ENCODE results near the gene GRK5. TPM values are rescaled to one million over a fixed set of nuclear protein-coding genes. Genes with fewer than 3 reads are reported as not detected.

The GRK5 gene
- total RNA-seq, 1 donor from 2014 or later = 25.3 TPM

DNA sequence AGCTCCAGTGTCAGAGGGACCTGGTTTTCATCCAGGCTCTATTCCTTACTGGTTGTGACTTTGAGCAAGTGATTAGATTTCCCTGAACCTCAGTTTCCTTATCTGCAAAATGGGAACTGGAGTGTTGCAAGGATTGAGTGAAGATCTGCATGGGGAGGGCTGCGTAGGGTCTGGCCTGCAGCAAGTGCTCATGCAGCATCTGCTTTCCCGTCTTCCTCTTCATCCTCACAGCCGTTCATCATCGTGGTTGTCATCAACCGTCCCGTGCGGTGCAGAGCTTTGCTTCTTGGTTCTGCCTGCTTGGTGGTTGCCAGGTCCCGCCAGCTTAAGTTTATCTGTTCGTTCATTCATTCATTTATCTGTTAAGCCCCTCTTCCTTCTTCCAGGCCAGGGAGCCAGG, 135.0 kb downstream of the GRK5 start:
- Mint-ChIP-seq H3K4me1 (ENCODE audit: low read depth) (peaks cover 36% of the 10 kb centered on the region), H3K9me3 (no peaks in the 10 kb centered on the region), H3K27me3 (ENCODE audit: insufficient read depth) (no peaks in the 10 kb centered on the region), H3K4me3 (no peak overlapping the region), H3K36me3 (ENCODE audit: low read depth) (peaks cover 15% of the 10 kb centered on the region), H3K27ac (no peak overlapping the region)
- intact Hi-C loops (cut with micrococcal nuclease) = no loop called here
- no peak for DNase-seq (ENCODE audit: low spot score)

DNA sequence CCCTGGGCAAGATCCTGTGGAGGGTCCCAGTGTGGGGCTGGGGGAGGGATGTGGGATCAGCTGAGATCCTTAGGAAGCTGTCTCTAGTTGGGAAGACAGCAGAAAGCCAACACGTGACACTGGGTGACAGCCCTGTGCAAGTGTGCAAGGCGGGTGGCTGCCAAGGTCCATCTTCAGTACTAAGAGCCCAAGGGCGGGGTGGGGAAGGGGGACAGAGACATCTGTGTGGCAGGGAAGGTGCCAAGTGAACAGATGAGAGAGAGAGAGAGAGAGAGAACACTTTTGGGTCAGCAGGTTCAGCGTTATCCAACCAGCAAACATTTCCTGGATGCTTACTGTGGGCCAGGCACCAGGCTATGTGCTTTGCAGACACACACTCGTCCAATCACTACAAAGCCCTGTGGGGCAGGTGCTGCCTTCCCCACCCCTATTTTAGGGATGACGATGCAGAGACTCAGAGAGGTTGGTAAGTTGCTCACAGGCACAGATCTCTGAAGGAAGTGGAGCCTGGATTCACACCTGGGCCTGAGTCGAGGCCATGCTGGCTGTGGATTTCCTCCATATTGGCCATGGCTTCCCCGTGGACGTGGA, 135.7 kb downstream of the GRK5 start:
- Mint-ChIP-seq H3K36me3 (ENCODE audit: low read depth) (peaks cover 17% of the 10 kb centered on the region), H3K27ac (peak overlapping the region; percentile 18), H3K9me3 (no peaks in the 10 kb centered on the region), H3K27me3 (ENCODE audit: insufficient read depth) (no peaks in the 10 kb centered on the region), H3K4me1 (ENCODE audit: low read depth) (peaks cover 36% of the 10 kb centered on the region), H3K4me3 (no peak overlapping the region)
- intact Hi-C loops (cut with micrococcal nuclease) = no loop called here
- DNase-seq (ENCODE audit: low spot score) = no peak

DNA sequence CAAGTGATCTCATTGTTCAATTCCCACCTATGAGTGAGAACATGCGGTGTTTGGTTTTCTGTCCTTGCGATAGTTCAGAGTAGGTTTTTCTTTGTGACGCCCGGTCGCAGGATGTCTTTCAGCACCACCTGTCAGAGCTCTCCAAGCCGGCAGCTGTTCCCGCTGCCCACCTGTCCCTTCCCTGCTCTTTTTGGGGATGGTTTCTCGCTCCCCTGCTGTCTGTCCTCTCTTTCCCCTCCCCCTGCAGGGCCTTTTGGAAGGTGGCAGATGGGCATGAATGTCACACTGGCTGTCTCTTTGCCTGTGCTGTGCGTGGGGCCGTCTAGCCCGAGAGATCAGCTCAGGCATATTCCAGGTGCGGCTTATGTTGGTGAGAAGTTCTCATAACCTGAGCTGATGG, 137.0 kb downstream of the GRK5 start:
- peaks cover 36% of the 10 kb centered on the region for H3K4me1 Mint-ChIP-seq (ENCODE audit: low read depth)
- no peaks in the 10 kb centered on the region for H3K27me3 Mint-ChIP-seq (ENCODE audit: insufficient read depth)
- intact Hi-C loops (cut with micrococcal nuclease) = no loop called here
- H3K4me3 Mint-ChIP-seq = no peak overlapping the region
- no peak overlapping the region for H3K27ac Mint-ChIP-seq
- no peak for DNase-seq (ENCODE audit: low spot score)
- H3K9me3 Mint-ChIP-seq = no peaks in the 10 kb centered on the region
- peaks cover 23% of the 10 kb centered on the region for H3K36me3 Mint-ChIP-seq (ENCODE audit: low read depth)

DNA sequence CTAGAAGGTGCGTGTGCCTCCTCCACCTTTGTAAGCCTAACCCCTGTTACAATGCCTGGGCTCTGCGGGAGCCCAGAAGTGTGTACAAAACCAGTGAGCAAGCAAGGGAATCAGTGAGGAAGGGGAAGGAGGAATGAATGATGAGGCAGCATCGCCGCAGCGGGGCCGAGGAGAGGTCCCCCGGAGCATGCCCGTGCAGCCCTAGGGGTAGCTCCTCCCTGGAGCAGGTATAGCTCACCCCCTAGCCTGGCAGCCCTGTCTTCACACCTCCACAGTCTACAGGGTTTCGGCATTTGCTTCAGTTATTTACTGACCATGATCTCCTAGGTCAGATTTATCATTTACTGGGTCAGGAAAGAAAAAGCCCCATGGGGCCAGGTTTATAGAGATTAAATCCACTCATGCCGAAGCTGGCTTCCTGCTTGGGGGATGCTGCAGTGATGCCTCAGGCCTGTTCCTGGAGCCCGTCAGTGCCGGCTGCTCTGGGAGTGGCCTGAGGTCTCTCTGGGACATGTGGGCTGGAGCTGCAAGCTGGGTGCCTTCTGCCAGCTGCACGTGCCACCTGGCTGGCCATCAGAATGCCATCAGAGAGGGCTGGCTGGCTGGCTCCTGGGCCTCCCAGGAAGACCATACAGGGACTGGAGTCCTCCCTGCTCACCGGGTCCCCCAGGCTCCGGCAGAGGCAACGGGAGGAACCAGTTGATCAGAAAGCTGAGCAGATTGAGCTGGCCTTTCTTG, 138.9 kb downstream of the GRK5 start:
- intact Hi-C loops (cut with micrococcal nuclease) = no loop called here
- no peak overlapping the region for H3K27ac Mint-ChIP-seq
- H3K27me3 Mint-ChIP-seq (ENCODE audit: insufficient read depth) = no peaks in the 10 kb centered on the region
- H3K4me3 Mint-ChIP-seq = no peak overlapping the region
- no peak for DNase-seq (ENCODE audit: low spot score)
- H3K4me1 Mint-ChIP-seq (ENCODE audit: low read depth) = peaks cover 27% of the 10 kb centered on the region
- H3K36me3 Mint-ChIP-seq (ENCODE audit: low read depth) = peaks cover 32% of the 10 kb centered on the region
- H3K9me3 Mint-ChIP-seq = peaks cover 8% of the 10 kb centered on the region

DNA sequence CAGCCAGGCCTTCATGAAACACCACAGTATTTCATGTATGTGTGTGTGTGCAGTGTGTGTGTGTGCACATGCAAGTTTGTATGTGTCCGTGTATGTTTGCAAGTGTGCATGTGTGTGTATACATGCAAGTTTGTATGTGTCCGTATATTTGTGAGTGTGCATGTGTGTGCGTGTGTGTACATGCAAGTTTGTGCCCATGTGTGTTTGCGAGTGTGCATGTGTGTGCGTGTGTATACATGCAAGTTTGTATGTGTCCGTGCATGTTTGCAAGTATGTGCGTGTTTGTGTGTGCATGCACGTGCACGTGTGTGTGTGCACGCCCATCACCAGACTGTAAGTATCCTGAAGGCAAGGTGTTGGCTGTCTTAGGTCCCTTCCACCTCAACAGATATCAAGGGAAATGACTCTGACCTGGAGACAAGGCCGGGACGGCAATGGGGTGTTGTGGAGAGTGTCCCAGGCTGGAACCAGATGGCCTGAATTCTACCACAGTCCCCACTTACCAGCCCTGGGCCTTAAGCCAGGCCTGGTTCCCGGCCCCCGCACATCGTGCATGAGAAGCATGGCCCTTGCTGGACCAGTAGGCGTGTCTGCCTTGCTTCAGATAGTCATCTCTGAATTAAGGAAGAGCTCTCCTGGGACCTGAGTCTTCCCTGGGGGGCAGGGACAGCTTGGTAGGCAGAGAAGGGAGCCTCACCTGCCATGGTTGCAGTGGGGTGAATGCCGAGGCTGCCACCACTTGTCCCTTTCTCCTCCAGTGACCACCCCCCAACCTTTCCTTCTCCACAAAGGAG, 140.0 kb downstream of the GRK5 start:
- Mint-ChIP-seq H3K4me3 (no peak overlapping the region), H3K4me1 (ENCODE audit: low read depth) (peaks cover 16% of the 10 kb centered on the region)

DNA sequence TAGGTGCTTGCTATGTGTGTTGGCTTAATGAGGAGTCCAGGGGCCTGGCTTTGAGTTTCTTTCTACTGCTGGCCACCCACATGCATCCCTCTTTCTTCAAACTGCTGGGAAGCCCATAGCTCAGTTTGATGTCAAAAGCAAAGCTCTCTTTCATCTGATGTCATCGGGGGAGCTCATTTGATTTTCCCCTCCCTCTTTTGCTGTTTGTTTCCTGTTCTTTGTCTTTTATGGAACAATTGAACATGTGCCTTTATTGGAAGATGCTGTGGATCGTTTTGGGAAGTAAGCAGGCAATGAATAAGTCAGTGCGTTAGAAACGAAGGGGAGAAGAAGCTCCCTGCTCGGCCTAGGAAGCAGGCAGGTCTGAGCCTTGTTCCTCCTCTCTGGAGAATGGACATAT, 140.7 kb downstream of the GRK5 start:
- no peak for DNase-seq (ENCODE audit: low spot score)
- Mint-ChIP-seq H3K36me3 (ENCODE audit: low read depth) (peaks cover 40% of the 10 kb centered on the region), H3K4me1 (ENCODE audit: low read depth) (peaks cover 11% of the 10 kb centered on the region), H3K9me3 (peaks cover 25% of the 10 kb centered on the region), H3K4me3 (no peak overlapping the region), H3K27me3 (ENCODE audit: insufficient read depth) (no peaks in the 10 kb centered on the region), H3K27ac (no peak overlapping the region)
- intact Hi-C loops (cut with micrococcal nuclease) = no loop called here

More for the DNA sequence above, 140.0 kb downstream of the GRK5 start:
- peaks cover 38% of the 10 kb centered on the region for H3K36me3 Mint-ChIP-seq (ENCODE audit: low read depth)
- H3K27ac Mint-ChIP-seq = no peak overlapping the region
- peaks cover 17% of the 10 kb centered on the region for H3K9me3 Mint-ChIP-seq
- no peak for DNase-seq (ENCODE audit: low spot score)
- intact Hi-C loops (cut with micrococcal nuclease) = no loop called here
- H3K27me3 Mint-ChIP-seq (ENCODE audit: insufficient read depth) = no peaks in the 10 kb centered on the region

DNA sequence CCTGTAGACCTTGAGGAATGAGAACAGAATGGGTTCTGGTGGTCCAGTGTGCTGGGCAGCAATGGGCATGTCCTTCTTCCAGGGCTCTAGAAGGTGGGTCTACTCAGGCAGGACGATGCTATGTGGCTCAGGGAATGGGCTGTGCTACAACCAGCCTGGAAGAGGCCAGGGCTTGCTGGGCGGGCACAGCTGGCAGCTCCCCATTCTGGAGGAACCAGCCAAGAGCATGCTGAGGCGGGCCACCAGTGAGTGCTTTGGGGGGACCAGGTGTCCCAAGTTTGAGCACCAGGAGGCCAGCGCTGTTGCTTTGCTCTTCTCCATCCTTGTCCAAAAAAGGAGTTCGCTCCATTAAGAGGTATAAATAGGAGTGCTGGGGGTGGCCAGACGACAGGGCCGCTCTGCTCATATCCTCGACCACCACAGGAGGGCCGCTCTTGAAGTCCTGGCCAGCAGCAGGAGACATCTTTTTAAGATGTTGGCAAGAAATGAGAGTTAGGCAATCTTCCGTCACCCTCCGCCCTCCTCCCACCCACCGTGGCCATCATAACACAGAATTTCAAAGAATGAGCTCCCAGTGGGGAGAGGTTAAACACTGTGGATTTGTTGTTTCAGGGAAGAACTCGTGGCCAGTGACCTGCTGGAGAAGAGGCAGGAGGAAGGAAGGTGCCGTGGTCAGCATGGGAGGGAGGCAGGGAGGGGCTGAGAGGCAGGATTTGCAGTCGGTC, 141.3 kb downstream of the GRK5 start:
- intact Hi-C loops (cut with micrococcal nuclease) = no loop called here
- no peak for DNase-seq (ENCODE audit: low spot score)
- Mint-ChIP-seq H3K27me3 (ENCODE audit: insufficient read depth) (no peaks in the 10 kb centered on the region), H3K4me3 (no peak overlapping the region), H3K9me3 (peaks cover 28% of the 10 kb centered on the region), H3K36me3 (ENCODE audit: low read depth) (peaks cover 42% of the 10 kb centered on the region), H3K4me1 (ENCODE audit: low read depth) (peaks cover 11% of the 10 kb centered on the region), H3K27ac (no peak overlapping the region)

DNA sequence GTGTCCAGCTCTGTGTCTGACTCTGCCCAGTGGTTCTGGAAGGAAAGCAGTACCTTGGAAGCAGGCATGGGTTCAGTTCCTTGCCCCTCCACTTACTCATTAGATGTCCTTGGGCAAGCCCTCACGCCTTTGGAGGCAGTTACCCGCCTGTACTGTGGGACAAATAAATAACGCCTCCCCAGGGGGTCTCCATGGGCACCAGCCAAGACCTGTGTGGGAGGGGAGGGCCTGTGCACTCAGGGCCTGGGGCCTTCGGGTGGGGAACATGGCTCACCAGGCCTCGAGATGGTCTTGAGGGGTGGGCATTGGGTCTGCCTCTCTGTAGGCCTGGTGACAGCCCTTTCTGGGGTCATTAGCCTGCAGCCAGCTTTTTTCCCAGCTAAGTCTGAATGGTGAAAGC, 142.0 kb downstream of the GRK5 start:
- Mint-ChIP-seq H3K4me1 (ENCODE audit: low read depth) (peaks cover 9% of the 10 kb centered on the region), H3K36me3 (ENCODE audit: low read depth) (peaks cover 42% of the 10 kb centered on the region), H3K27ac (no peak overlapping the region), H3K4me3 (no peak overlapping the region), H3K27me3 (ENCODE audit: insufficient read depth) (no peaks in the 10 kb centered on the region), H3K9me3 (peaks cover 28% of the 10 kb centered on the region)
- no peak for DNase-seq (ENCODE audit: low spot score)
- intact Hi-C loops (cut with micrococcal nuclease) = no loop called here

DNA sequence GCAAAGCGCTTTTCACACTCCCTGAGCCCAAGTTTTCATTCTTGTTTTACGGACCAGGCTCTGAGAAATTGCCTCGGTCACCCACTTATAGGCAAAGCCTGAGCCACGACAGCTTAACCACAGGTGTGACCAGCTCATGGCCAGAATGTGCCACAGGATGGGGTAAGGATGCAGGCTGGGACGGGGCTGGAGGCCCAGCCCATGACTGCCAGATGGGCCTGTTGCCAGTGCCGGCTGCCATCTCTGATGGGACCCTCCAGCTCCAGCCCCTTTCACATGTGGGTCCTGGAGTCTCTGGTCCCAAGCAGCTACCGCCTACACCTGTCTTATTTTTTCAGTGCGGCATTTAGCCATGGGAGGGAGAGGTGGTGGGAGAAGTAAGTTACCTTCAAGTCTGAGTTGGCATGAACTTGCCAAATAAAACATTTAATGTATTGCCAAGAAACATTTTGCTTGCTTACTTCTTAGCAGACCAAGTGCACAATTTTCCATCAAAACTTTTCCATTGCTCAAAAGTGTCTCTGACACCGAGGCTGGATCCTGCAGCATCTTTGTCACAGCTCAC, 142.6 kb downstream of the GRK5 start:
- intact Hi-C loops (cut with micrococcal nuclease) = no loop called here
- peaks cover 6% of the 10 kb centered on the region for H3K4me1 Mint-ChIP-seq (ENCODE audit: low read depth)
- H3K27me3 Mint-ChIP-seq (ENCODE audit: insufficient read depth) = no peaks in the 10 kb centered on the region
- H3K27ac Mint-ChIP-seq = no peak overlapping the region
- no peak for DNase-seq (ENCODE audit: low spot score)
- H3K4me3 Mint-ChIP-seq = no peak overlapping the region
- peaks cover 28% of the 10 kb centered on the region for H3K9me3 Mint-ChIP-seq
- H3K36me3 Mint-ChIP-seq (ENCODE audit: low read depth) = peaks cover 41% of the 10 kb centered on the region

DNA sequence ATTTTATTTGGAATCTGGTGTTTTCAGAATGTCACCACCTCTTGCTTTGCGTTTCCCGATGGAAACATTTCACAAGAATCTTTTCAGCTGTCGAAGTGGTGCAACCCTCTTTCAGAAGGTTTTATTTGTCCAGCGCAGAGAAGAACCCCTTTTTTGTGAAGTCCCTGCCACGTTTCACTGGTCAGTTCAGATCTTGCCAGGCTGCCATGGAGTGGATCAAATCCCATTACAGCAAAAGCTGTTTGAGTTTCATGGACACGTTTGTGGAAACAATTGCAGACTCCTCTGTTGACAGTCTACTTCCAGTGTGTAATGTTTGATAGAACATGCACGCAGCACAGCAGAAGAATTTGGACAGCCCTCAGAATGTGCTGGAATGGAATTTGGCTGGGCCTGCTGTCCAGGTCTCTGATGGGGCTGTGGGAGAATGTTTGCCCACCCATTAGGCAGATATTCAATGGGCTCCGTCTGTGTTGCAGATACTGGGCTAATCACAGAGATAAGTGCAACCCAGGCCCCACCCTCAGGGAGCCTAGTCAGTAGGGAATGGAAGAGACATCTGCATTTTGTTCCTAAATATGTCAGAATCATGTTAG, 143.2 kb downstream of the GRK5 start:
- peaks cover 41% of the 10 kb centered on the region for H3K36me3 Mint-ChIP-seq (ENCODE audit: low read depth)
- no peak for DNase-seq (ENCODE audit: low spot score)
- peaks cover 30% of the 10 kb centered on the region for H3K9me3 Mint-ChIP-seq
- H3K27ac Mint-ChIP-seq = no peak overlapping the region
- no peaks in the 10 kb centered on the region for H3K27me3 Mint-ChIP-seq (ENCODE audit: insufficient read depth)
- H3K4me1 Mint-ChIP-seq (ENCODE audit: low read depth) = peaks cover under 1% of the 10 kb centered on the region
- intact Hi-C loops (cut with micrococcal nuclease) = no loop called here
- no peak overlapping the region for H3K4me3 Mint-ChIP-seq

DNA sequence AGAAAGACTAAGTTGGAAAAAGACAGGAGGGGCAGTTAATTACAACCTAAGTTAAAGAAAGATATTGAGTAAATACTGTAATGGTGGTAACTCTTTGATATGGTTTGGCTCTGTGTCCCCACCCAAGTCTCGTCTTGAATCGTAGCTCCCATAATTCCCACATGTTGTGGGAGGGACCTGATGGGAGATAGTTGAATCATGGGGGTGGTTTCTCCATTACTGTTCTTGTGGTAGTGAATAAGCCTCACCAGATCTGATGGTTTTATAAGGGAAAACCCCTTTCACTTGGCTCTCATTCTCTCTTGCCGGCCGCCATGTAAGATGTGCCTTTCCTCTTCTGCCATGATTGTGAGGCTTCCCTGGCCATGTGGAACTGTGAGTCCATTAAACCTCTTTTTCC, 143.8 kb downstream of the GRK5 start:
- no peak overlapping the region for H3K4me3 Mint-ChIP-seq
- DNase-seq (ENCODE audit: low spot score) = no peak
- H3K27me3 Mint-ChIP-seq (ENCODE audit: insufficient read depth) = no peaks in the 10 kb centered on the region
- no peaks in the 10 kb centered on the region for H3K4me1 Mint-ChIP-seq (ENCODE audit: low read depth)
- H3K9me3 Mint-ChIP-seq = peaks cover 36% of the 10 kb centered on the region
- intact Hi-C loops (cut with micrococcal nuclease) = no loop called here
- H3K27ac Mint-ChIP-seq = no peak overlapping the region
- H3K36me3 Mint-ChIP-seq (ENCODE audit: low read depth) = peaks cover 45% of the 10 kb centered on the region

DNA sequence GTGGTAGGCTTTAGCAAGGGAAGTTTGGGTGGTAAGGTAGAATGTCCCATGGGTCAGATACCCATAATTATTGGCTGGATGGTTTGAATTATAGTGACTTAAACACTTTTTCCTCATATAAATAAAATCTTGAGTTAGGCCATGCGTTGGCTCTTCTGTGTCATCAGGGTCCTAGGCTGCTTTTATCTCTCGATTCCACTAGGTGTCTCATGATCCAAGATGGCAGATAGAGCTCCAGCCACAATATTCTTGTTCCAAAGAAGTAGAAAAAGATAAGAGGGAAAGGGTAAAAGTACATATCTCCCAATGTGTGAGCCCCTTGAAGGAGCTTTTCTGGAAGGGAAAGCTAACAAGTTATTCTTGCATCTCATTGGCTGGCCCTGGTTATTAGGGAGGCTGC, 144.7 kb downstream of the GRK5 start:
- DNase-seq (ENCODE audit: low spot score) = no peak
- H3K27me3 Mint-ChIP-seq (ENCODE audit: insufficient read depth) = no peaks in the 10 kb centered on the region
- H3K4me1 Mint-ChIP-seq (ENCODE audit: low read depth) = no peaks in the 10 kb centered on the region
- peaks cover 52% of the 10 kb centered on the region for H3K36me3 Mint-ChIP-seq (ENCODE audit: low read depth)
- intact Hi-C loops (cut with micrococcal nuclease) = no loop called here
- no peak overlapping the region for H3K27ac Mint-ChIP-seq
- peaks cover 44% of the 10 kb centered on the region for H3K9me3 Mint-ChIP-seq
- H3K4me3 Mint-ChIP-seq = no peak overlapping the region

Measured in activated T-helper 1 cell treated with anti-CD3 and anti-CD28 coated beads, Interleukin-12 subunit alpha, Interleukin-12 subunit beta, Interleukin-2, Interleukin-4 antibody, amounts not matched to agents 30 ng/mL and 10 ng/mL and 1 ng/mL, durations not matched to agents 14 hours and 24 hours and 36 hours (primary cell).